ENCODE results near the gene SMYD1. TPM values are rescaled to one million over a fixed set of nuclear protein-coding genes. Genes with fewer than 3 reads are reported as not detected.

Gene SMYD1
- total and polyA plus RNA-seq, 2 donors (not counting 1 experiment from before 2014, with no cell fraction given) = not detected

Small RNAs within 50 kb of the gene (small RNA-seq; reads per million reads assigned to genes)
- gene MIR4780 (ENCODE audit: insufficient read length, low read depth, low replicate concordance) = not detected

Other genes starting within 250 kb of the SMYD1 start
- 11.8 and 17.0 TPM in 2 replicates for gene RGPD2, start 242.0 kb upstream of the SMYD1 start, total RNA-seq
- 0.42 and 16.8 TPM in 2 replicates for gene RGPD2, start 242.0 kb upstream of the SMYD1 start, polyA plus RNA-seq
- 8.9 and 9.3 TPM in 2 replicates for gene RNU2-63P, start 51.3 kb upstream of the SMYD1 start, total RNA-seq
- gene RNU2-63P, start 51.3 kb upstream of the SMYD1 start, polyA plus RNA-seq = not detected in 2 replicates
- gene KRCC1, start 12.0 kb upstream of the SMYD1 start, total RNA-seq = 27.1 and 27.2 TPM in 2 replicates
- 11.9 and 12.9 TPM in 2 replicates for gene KRCC1, start 12.0 kb upstream of the SMYD1 start, polyA plus RNA-seq
- gene FABP1, start 60.2 kb downstream of the SMYD1 start, total RNA-seq = not detected in 2 replicates
- gene FABP1, start 60.2 kb downstream of the SMYD1 start, polyA plus RNA-seq = not detected in 2 replicates
- gene THNSL2, start 102.5 kb downstream of the SMYD1 start, total RNA-seq = 1.3 and 1.5 TPM in 2 replicates
- gene THNSL2, start 102.5 kb downstream of the SMYD1 start, polyA plus RNA-seq = 0.25 and 3.1 TPM in 2 replicates

Measured in B cell (primary cell).